Chondrocyte (in vitro differentiated cells): ENCODE measurements around the gene HOXA7. TPM values are rescaled to one million over a fixed set of nuclear protein-coding genes. Genes with fewer than 3 reads are reported as not detected.

Experiments
- DNase-seq: peaks from one replicate; pipeline ENCODE4 v3.0.0; 2021; ENCODE audit warnings: mixed read lengths, low spot score
- H3K27ac Mint-ChIP-seq: one replicate; pipeline ENCODE4 v1.8.0; 2021; ENCODE audit warnings: mild to moderate bottlenecking, moderate library complexity, mixed read lengths; ENCODE audit not compliant: unreplicated experiment
- H3K27me3 Mint-ChIP-seq: 2 replicates; pipeline ENCODE4 v1.8.0; 2021; ENCODE audit warnings: low read depth, mixed read lengths
- H3K36me3 Mint-ChIP-seq: 2 replicates; pipeline ENCODE4 v1.8.0; 2021; ENCODE audit warnings: low read depth, mixed read lengths
- H3K4me1 Mint-ChIP-seq: 2 replicates; pipeline ENCODE4 v1.8.0; 2021; ENCODE audit warnings: low read depth, mild to moderate bottlenecking, mixed read lengths
- H3K4me3 Mint-ChIP-seq: one replicate; pipeline ENCODE4 v1.8.0; 2021; ENCODE audit warnings: mild to moderate bottlenecking, moderate library complexity, mixed read lengths; ENCODE audit not compliant: unreplicated experiment
- H3K9me3 Mint-ChIP-seq: 2 replicates; pipeline ENCODE4 v1.8.0; 2021; ENCODE audit warnings: low read depth, mixed read lengths
- CTCF ChIP-seq: fragments of 200-600 bp; sonication (generic); IDR thresholded peaks from 2 replicates; pipeline ENCODE4 v1.5.0; 2021; ENCODE audit warnings: antibody characterized with exemption, mild to moderate bottlenecking, moderate library complexity
- total RNA-seq: library from RNA; stranded (reverse); gene quantifications from 3 replicates; pipeline ENCODE4 v1.2.1, GENCODE V29; 2021

HOXA7 gene
- total RNA-seq, 1 donor from 2014 or later: not detected

DNA sequence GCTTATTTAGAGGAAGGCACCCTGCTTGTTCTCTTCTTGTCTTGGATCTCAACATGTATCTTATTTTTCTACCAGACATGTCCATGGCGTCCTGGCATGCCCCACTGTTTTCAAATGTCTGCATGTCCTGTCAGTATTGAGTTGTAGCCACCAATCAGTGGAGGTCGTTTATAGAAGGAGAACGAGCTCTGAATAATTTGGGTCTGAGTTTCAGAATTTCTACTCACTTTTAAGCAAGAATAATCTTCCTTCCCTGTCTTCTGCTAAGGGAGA, 46.3 kb upstream of the HOXA7 start:
- H3K27me3 Mint-ChIP-seq: peaks cover 86% of the 10 kb centered on the region
- H3K4me1 Mint-ChIP-seq: peaks cover 28% of the 10 kb centered on the region
- H3K27ac Mint-ChIP-seq: no peak overlapping the region
- H3K4me3 Mint-ChIP-seq: no peak overlapping the region
- TF ChIP-seq CTCF: no peak
- H3K9me3 Mint-ChIP-seq: no peaks in the 10 kb centered on the region
- no peak for DNase-seq
- H3K36me3 Mint-ChIP-seq: peaks cover 6% of the 10 kb centered on the region

DNA sequence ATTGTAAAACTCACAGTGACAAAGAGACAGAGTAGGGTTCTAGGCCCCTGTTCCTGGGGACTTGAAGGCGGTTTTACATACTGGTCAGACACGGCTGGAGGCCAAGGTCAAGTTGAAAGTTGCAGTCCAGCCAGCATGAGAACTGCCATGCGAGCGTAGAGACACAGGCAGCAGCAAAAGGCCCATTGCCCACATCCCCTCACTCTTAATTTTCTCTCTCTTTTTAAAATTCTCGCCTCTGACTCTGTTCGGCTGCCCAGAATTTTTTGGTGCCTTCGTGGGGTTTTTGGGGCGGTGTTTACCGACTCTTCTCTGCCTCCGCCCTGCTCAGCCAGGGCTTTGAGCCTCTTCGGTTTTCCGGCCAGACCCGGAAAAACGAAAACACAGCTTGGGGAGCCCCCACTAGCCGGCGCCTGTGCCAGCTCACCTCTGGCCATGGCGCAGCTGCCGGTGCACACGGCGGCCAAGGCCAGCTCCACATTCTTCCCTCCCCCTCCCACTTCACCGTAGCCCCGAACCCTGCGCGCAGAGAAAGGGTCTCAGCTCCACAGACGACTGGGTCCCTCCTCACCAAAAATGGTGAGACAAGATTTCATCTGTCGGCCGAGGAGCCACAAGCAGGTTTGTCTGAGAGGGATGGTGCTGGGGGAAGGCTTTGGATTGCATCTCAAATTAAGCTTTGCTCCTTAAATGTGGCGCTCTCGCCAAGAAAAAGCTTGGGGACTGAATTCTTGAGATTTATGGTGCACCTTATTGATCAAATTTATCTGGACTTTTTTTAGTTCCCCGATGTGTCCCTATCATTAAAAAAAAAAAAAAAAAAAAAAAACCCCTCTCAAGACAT, 45.8 kb upstream of the HOXA7 start:
- TF ChIP-seq CTCF: no peak
- no peak overlapping the region for H3K4me3 Mint-ChIP-seq
- no peaks in the 10 kb centered on the region for H3K9me3 Mint-ChIP-seq
- peaks cover 6% of the 10 kb centered on the region for H3K36me3 Mint-ChIP-seq
- H3K27me3 Mint-ChIP-seq: peaks cover 87% of the 10 kb centered on the region
- no peak for DNase-seq
- H3K4me1 Mint-ChIP-seq: peaks cover 28% of the 10 kb centered on the region
- no peak overlapping the region for H3K27ac Mint-ChIP-seq

GRCh38 chr7:27201580-27202017, 45.1 kb upstream of the HOXA7 start:
- peaks cover 6% of the 10 kb centered on the region for H3K36me3 Mint-ChIP-seq
- no peak for DNase-seq

DNA sequence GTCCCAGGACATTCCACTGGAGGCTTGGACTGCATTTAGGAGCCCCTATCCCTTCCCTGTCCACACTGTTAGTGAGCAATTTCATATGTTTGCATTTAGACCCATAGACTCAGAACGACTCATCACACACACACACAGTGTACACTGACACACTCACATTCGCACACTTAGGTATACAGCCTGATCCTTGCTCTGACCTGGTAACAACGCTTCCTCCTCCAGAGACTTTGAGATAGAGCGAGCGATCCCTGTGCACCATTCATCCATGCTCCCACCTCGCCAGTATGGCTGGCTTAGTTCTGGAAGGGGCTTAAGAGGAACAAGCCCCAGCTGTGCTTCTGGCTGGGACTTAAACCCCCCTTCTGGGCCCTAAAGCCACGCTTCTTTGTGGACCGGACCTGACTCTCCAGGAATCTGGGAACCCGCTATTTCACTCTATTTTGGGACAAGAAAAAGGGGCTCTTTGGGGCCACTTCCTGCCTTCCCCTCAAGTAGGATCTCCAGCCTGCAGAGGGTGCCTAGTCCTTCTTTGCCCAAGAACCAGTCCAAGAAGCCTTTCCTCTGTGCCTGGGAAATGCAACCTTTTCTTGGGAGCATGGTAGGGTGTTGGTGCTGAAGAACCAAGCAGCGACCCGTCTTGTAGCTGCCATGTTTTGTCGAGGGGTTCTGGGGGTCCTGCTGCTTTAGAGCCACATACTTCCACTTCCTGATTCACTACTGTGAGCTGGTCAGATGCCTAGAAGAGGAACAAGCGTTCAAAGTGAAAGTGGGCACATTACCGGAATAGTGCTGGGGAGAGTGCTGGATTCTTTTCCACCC, 44.5 kb upstream of the HOXA7 start:
- H3K27me3 Mint-ChIP-seq: peaks cover 81% of the 10 kb centered on the region
- peak; percentile 13 for TF ChIP-seq CTCF
- H3K4me1 Mint-ChIP-seq: peaks cover 26% of the 10 kb centered on the region
- DNase-seq: no peak
- H3K36me3 Mint-ChIP-seq: peaks cover 4% of the 10 kb centered on the region
- no peaks in the 10 kb centered on the region for H3K9me3 Mint-ChIP-seq
- no peak overlapping the region for H3K27ac Mint-ChIP-seq
- H3K4me3 Mint-ChIP-seq: peak overlapping the region; percentile 64

More at GRCh38 chr7:27201580-27202017, 45.1 kb upstream of the HOXA7 start:
- TF ChIP-seq CTCF: no peak
- Mint-ChIP-seq H3K4me3 (no peak overlapping the region), H3K27ac (no peak overlapping the region), H3K4me1 (peaks cover 28% of the 10 kb centered on the region), H3K9me3 (no peaks in the 10 kb centered on the region), H3K27me3 (peaks cover 85% of the 10 kb centered on the region)

GRCh38 chr7:27199849-27200760, 43.6 kb upstream of the HOXA7 start, which contains the start of gene HOXA13:
HOXA13 (minus strand) TSS chr7:27200091; CDS start chr7:27200077, 14 bp downstream.
- no peak for DNase-seq
- TF ChIP-seq CTCF: no peak
- Mint-ChIP-seq H3K9me3 (no peaks in the 10 kb centered on the region), H3K4me3 (peak within 1 kb of the TSS; percentile 74), H3K27ac (no peak within 1 kb of the TSS), H3K36me3 (peaks cover 2% of the 10 kb centered on the region), H3K27me3 (peaks cover 80% of the 10 kb centered on the region), H3K4me1 (peaks cover 19% of the 10 kb centered on the region)
